BLaER1 treated with 17β-estradiol and CSF1 and Interleukin-3, amounts not matched to agents 10 nM and 100 nM (cell line): Measurements from ENCODE around the gene CDK15.
A peak's percentile ranks its signal among the peaks of the same experiment; 100 is the strongest.

Experiments
- H3K27ac ChIP-seq, 11 experiments: shearing (Covaris generic); formaldehyde crosslinking; 2 replicates each; pipeline ENCODE4 v1.8.1; 2022
- H3K27me3 ChIP-seq, 11 experiments: shearing (Covaris generic); formaldehyde crosslinking; 2 replicates each; pipeline ENCODE4 v1.8.1; 2022
- H3K36me3 ChIP-seq, 11 experiments: shearing (Covaris generic); formaldehyde crosslinking; 2 replicates each; pipeline ENCODE4 v1.8.1; 2022
- H3K4me1 ChIP-seq, 10 experiments: shearing (Covaris generic); formaldehyde crosslinking; 2 replicates each; pipeline ENCODE4 v1.8.1; 2022
- H3K4me2 ChIP-seq, 11 experiments: shearing (Covaris generic); formaldehyde crosslinking; 2 replicates each; pipeline ENCODE4 v1.8.1; 2022
- H3K4me3 ChIP-seq, 10 experiments: shearing (Covaris generic); formaldehyde crosslinking; 2 replicates each; pipeline ENCODE4 v1.8.1; 2022
- H3K9ac ChIP-seq, 11 experiments: shearing (Covaris generic); formaldehyde crosslinking; 2 replicates each; pipeline ENCODE4 v1.8.1; 2022
- H3K9me3 ChIP-seq, 11 experiments: shearing (Covaris generic); formaldehyde crosslinking; replicated peaks in 1 of 11; 2 replicates each; pipeline ENCODE4 v1.8.1; 2022
- H4K20me1 ChIP-seq, 11 experiments: shearing (Covaris generic); formaldehyde crosslinking; 2 replicates each; pipeline ENCODE4 v1.8.1; 2022
- Cebpa-rat ChIP-seq, 11 experiments: shearing (Covaris generic); IDR thresholded peaks; 2 replicates each; pipeline ENCODE4 v1.8.1; 2022

The CDK15 gene

DNA sequence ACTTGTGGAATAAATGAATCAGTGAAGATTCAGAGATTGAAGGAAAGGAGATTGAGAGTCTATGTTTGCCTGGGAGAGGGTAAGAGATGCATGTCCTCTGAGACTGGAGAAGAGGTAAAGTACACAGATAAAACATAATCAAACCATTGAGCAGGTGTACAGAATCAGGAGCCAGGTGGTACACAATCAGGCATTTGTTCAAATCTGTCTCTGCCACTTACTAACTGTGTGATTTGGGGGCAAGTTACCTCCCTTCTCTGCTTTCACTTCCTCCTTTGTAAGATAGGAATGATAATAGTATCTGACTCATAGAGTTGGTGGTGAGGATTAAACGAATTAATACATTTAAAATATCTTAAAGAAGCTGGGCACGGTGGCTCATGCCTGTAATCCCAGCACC is 94.0 kb downstream of the CDK15 start:
- TF ChIP-seq Cebpa-rat (IDR thresholded peaks at IDR 0.05): no peak
- Histone ChIP-seq H3K27ac (no peak overlapping the region), H3K9ac (no peak overlapping the region), H4K20me1 (no peaks in the 10 kb centered on the region; a peak in 1 of 22 replicates), H3K4me3 (no peak overlapping the region), H3K27me3 (no peaks in the 10 kb centered on the region), H3K4me2 (peak overlapping the region in 5 of 11 experiments; percentile 30 to 51 (median 40); a peak in 8 of 22 replicates), H3K4me1 (peaks cover 0 to 12% (median 7%) of the 10 kb centered on the region in 10 experiments; a peak in 12 of 20 replicates), H3K36me3 (no peaks in the 10 kb centered on the region), H3K9me3 (no peaks in the 10 kb centered on the region)

DNA sequence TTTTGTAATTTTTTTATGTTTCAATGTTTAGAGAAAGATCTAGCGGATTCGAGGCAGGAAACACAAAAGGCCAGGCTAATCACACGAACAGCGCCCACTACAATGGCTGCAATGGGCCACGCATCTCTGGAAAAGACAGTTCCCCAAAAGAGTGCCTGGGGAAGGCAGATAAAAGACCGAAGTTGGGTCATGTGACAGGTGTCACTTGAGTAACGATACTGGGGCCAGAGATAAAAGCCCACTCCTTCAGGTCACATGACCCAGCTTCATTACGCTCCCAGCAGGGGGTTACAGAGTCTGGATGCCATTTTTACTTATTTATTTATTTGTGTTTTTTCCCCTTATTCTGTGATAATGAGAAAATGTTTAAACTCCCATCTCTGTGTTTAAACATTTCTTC is 95.4 kb downstream of the CDK15 start:
- Histone ChIP-seq H3K27me3 (no peaks in the 10 kb centered on the region), H3K27ac (no peak overlapping the region), H3K36me3 (no peaks in the 10 kb centered on the region), H4K20me1 (no peaks in the 10 kb centered on the region; a peak in 1 of 22 replicates), H3K4me1 (peaks cover 0 to 12% (median 7%) of the 10 kb centered on the region in 10 experiments; a peak in 12 of 20 replicates), H3K9me3 (no peaks in the 10 kb centered on the region), H3K4me3 (no peak overlapping the region), H3K9ac (no peak overlapping the region), H3K4me2 (no peak overlapping the region)
- TF ChIP-seq Cebpa-rat (IDR thresholded peaks at IDR 0.05): no peak

DNA sequence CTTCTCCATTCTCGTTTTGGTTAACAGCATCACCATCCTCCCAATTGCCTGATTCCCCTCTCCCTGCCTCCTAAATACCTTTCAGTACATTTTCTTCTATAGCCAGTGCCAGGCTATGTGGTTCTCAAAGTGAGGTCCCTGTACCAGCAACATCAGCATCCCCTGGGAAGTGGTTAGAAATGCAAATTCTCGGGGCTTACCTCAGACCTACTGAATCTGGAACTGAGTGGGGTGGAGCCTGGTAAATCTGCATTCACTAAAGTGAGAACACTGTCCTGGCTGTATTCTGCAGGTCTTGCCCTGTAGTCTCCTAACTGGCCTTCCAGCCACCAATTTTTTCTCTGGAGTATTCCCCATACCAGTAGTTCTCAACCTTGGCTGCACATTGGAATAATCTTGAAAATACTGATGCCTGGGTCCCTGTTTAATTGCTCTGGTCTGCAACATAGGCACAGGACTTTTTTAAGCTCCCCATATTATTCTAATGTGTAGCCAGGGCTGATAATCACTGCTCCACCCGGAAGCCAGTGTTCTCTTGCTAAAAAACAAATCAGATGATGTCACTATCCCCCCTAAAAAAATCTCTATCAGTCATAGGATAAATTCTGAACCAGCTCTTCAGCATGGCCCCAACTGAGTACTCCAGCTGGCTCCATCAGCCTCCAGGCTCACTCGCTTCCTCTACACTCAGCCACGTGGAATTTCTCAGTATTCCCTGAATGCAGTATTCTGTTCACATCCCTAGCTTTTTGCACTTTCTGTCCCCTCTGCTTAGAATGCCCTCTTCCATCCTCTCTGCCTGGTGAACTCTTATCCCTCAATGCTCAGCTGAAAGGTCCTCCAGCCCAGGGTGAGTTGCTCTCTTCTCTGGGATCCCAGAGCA is 98.4 kb downstream of the CDK15 start:
- H3K9ac ChIP-seq: no peak overlapping the region
- H4K20me1 ChIP-seq: no peaks in the 10 kb centered on the region; a peak in 1 of 22 replicates
- no peak overlapping the region for H3K4me3 ChIP-seq
- H3K36me3 ChIP-seq: no peaks in the 10 kb centered on the region
- no peak overlapping the region; a peak in 1 of 22 replicates for H3K4me2 ChIP-seq
- no peaks in the 10 kb centered on the region for H3K27me3 ChIP-seq
- TF ChIP-seq Cebpa-rat (IDR thresholded peaks at IDR 0.05): no peak
- peaks cover 6 to 22% (median 15%) of the 10 kb centered on the region in 10 experiments for H3K4me1 ChIP-seq
- H3K9me3 ChIP-seq: no peaks in the 10 kb centered on the region
- no peak overlapping the region for H3K27ac ChIP-seq

DNA sequence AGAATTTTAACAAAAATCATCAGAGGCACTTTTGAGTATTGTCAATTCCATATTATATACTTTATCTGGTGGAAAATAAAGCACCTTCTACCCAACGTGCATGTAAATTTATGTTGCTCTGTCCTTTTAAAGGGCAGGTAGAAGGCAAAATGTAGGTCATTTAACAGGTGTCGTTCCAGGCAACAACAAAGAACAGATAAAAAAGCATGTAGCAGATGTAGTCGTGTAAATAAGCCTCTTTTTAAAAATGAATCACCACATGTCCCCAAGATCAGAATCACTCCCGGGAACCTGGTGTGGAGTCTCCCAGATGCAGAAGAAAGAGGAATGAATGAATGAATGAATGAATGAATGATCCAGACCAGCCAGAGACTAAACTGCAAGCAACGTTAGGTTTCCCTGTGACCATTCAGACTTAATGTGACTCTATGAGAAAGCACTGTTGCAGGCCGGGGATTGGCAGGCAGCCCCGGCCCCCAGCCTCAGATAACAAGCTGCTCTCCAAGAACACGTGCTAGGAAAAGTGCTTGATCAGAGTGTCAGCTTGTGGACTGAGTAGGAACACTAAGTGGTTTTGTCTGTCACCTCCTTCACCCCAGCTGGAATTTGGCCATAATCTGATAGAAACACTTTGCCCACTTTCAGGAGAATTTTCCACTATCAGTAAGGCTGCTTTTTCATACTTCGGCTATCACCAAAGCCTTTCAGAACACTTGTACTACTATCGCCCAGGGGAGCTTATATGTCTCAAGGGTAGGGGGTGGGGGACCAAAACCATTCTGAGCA is 100.6 kb downstream of the CDK15 start:
- Histone ChIP-seq H4K20me1 (no peaks in the 10 kb centered on the region), H3K4me2 (no peak overlapping the region), H3K4me1 (peaks cover 16 to 22% (median 18%) of the 10 kb centered on the region in 10 experiments), H3K9ac (no peak overlapping the region), H3K36me3 (no peaks in the 10 kb centered on the region), H3K27ac (no peak overlapping the region), H3K4me3 (no peak overlapping the region), H3K27me3 (no peaks in the 10 kb centered on the region), H3K9me3 (no peaks in the 10 kb centered on the region)
- no peak for TF ChIP-seq Cebpa-rat (IDR thresholded peaks at IDR 0.05)

DNA sequence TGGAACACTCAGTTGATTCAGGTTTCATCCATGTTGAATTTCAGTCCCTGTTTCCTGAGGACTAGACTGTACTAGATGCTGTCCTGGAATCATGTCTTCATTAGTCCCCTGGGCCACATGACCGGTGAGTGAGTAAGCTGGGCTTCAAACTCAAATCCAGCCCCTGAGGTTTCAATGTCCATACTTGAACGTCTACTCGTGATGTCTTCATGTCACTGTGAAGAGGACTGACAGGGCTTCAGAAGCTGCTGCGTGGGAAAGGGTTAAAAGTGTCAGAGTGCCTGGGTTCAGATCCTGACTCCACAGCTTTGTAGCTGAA is 101.2 kb downstream of the CDK15 start:
- H3K4me1 ChIP-seq: peaks cover 16 to 22% (median 18%) of the 10 kb centered on the region in 10 experiments

DNA sequence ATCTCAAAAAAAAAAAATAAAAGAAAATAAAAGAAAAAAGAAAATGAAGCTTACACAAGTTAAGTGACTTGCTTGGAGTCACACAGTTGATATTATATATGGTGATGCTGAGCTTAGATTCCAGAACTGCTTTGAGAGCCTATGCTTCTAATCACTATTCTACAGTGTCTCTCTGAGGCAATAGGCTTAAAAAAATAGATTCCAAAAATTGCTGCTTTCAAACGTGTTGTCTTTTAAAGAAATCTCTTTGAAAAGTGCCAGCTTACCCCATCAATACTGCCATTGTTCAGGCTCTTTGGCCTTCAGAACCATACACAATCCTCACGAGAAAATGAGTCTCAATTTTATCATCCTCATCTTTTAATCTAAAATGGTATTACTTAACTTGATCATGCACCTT is 102.6 kb downstream of the CDK15 start:
- H3K9me3 ChIP-seq: no peaks in the 10 kb centered on the region
- H3K36me3 ChIP-seq: no peaks in the 10 kb centered on the region
- H3K4me1 ChIP-seq: peaks cover 16 to 22% (median 18%) of the 10 kb centered on the region in 10 experiments
- no peaks in the 10 kb centered on the region for H4K20me1 ChIP-seq
- no peak for TF ChIP-seq Cebpa-rat (IDR thresholded peaks at IDR 0.05)
- H3K4me2 ChIP-seq: peak overlapping the region in 6 of 11 experiments; percentile 61 to 89 (median 82); a peak in 5 of 22 replicates
- no peak overlapping the region for H3K9ac ChIP-seq
- H3K27me3 ChIP-seq: no peaks in the 10 kb centered on the region
- H3K4me3 ChIP-seq: no peak overlapping the region
- H3K27ac ChIP-seq: no peak overlapping the region

More for the DNA sequence above, 101.2 kb downstream of the CDK15 start:
- Histone ChIP-seq H3K27ac (no peak overlapping the region), H3K9me3 (no peaks in the 10 kb centered on the region), H4K20me1 (no peaks in the 10 kb centered on the region), H3K4me3 (no peak overlapping the region), H3K27me3 (no peaks in the 10 kb centered on the region), H3K9ac (no peak overlapping the region), H3K36me3 (no peaks in the 10 kb centered on the region), H3K4me2 (no peak overlapping the region)
- TF ChIP-seq Cebpa-rat (IDR thresholded peaks at IDR 0.05): no peak

DNA sequence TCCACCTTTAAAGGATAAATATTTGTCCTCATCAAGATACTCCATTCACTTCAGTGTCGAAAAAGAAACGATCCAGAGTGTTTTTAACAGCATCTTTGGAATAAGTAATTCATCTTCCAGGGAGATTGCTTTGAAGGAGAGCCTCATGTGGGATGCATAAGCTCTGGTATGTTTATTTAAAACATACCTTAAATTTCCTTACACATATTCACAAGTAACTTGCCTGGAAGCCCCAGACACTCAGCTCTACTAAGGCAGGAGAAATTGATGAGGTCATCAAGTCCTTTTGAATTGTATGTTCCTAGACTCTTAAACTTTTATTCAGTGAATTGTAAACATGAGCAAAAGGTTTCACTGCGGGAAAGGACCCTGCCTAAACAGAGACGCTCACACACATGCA is 103.0 kb downstream of the CDK15 start:
- Histone ChIP-seq H3K9me3 (no peaks in the 10 kb centered on the region), H3K4me3 (no peak overlapping the region), H3K27me3 (no peaks in the 10 kb centered on the region), H3K4me1 (peaks cover 16 to 22% (median 18%) of the 10 kb centered on the region in 10 experiments), H3K4me2 (peak overlapping the region; percentile 61 to 89 (median 78)), H3K27ac (peak overlapping the region in 8 of 11 experiments; percentile 16 to 52 (median 38); a peak in 8 of 22 replicates), H3K9ac (no peak overlapping the region), H3K36me3 (no peaks in the 10 kb centered on the region), H4K20me1 (no peaks in the 10 kb centered on the region)
- TF ChIP-seq Cebpa-rat (IDR thresholded peaks at IDR 0.05): no peak

DNA sequence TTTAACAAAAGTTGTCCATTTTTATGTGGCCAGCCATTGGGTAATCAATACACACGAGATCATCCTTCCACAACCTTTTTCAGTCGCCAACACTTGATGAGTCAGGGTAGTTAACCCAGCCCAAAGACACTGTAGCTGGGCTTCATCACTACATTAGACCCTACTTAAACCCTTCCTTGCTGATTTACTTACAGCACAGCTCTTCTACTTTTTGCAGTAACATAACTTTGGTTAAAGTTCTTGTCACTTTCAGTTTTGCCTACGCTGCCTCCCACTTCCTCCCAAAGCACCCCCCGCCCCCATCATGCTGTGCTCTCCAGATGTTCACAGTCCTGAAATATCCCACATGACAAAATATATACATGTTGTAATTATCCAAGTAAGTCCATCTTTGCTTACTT is 103.6 kb downstream of the CDK15 start:
- Histone ChIP-seq H3K4me3 (peak overlapping the region in 2 of 10 experiments; percentile 24 to 27; a peak in 4 of 20 replicates), H4K20me1 (no peaks in the 10 kb centered on the region), H3K36me3 (no peaks in the 10 kb centered on the region), H3K9ac (peak overlapping the region in 2 of 11 experiments; percentile 7 to 25; a peak in 1 of 22 replicates), H3K4me2 (peak overlapping the region; percentile 61 to 89 (median 78)), H3K27ac (peak overlapping the region in 9 of 11 experiments; percentile 5 to 52 (median 36); a peak in 14 of 22 replicates), H3K4me1 (peaks cover 16 to 22% (median 16%) of the 10 kb centered on the region in 10 experiments), H3K9me3 (no peaks in the 10 kb centered on the region), H3K27me3 (no peaks in the 10 kb centered on the region)
- TF ChIP-seq Cebpa-rat (IDR thresholded peaks at IDR 0.05): no peak

DNA sequence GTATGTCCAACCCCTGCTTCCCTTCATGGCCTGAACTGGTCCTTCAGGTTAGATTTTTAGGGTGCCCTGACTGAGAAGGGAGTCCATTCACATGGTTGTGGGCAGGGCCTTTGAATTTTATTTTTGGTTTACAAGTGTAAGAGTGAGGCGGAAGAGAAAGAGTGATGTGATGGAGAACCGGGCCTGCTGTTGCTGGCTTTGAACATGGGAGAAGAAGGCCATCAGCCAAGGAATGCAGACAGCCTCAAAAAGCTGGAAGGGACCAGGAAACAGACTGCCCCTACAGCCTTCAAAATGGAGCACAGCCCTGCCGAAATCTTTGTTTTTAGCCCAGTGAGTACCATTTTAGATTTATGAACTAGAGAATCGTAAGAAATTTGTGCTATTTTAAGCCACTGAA is 105.0 kb downstream of the CDK15 start:
- H3K27ac ChIP-seq: no peak overlapping the region
- H3K9ac ChIP-seq: no peak overlapping the region
- H3K9me3 ChIP-seq: no peaks in the 10 kb centered on the region

More for the DNA sequence above, 105.0 kb downstream of the CDK15 start:
- Histone ChIP-seq H3K4me2 (no peak overlapping the region), H3K4me1 (peaks cover 16 to 22% (median 16%) of the 10 kb centered on the region in 10 experiments), H3K36me3 (no peaks in the 10 kb centered on the region), H3K4me3 (no peak overlapping the region), H3K27me3 (no peaks in the 10 kb centered on the region), H4K20me1 (no peaks in the 10 kb centered on the region)
- TF ChIP-seq Cebpa-rat (IDR thresholded peaks at IDR 0.05): no peak
